DND-41 (cell line): ENCODE measurements around the gene MPP1.

Source experiments
- ATAC-seq: fragments of 200-7000 bp; cut with Tn5 transposase; 3 replicates; pipeline ENCODE4 v1.9.1; 2021; ENCODE audit warnings: low read depth; ENCODE audit not compliant: insufficient read depth
- DNase-seq: peaks from one replicate; pipeline ENCODE4 v3.0.0-alpha.2; 2020
- H2AFZ ChIP-seq: 2 replicates; pipeline ENCODE4 v1.6.0; 2012; ENCODE audit warnings: low read depth, low read length
- H3K27ac ChIP-seq: 2 replicates; pipeline ENCODE4 v1.5.1; 2012; ENCODE audit warnings: low read length, inconsistent platforms
- H3K27me3 ChIP-seq: fragments of 200-600 bp; sonication (generic); 2 replicates; pipeline ENCODE4 v1.6.0; 2012; ENCODE audit warnings: low read length, mild to moderate bottlenecking, inconsistent platforms; ENCODE audit not compliant: insufficient read depth, poor library complexity
- H3K36me3 ChIP-seq: 2 replicates; pipeline ENCODE4 v1.5.1; 2012; ENCODE audit warnings: low read length, inconsistent platforms; ENCODE audit not compliant: insufficient read depth
- H3K4me1 ChIP-seq: 2 replicates; pipeline ENCODE4 v1.5.1; 2012; ENCODE audit warnings: mild to moderate bottlenecking, low read length; ENCODE audit not compliant: insufficient read depth
- H3K4me2 ChIP-seq: 2 replicates; pipeline ENCODE4 v1.6.0; 2012; ENCODE audit warnings: mild to moderate bottlenecking, moderate library complexity, low read length, inconsistent platforms; ENCODE audit not compliant: insufficient read depth
- H3K4me3 ChIP-seq, 2 experiments: fragments of 200-600 bp in 1 of 2; shearing (Covaris generic) in 1 of 2; 2 replicates each; pipeline ENCODE4 v1.5.1; 2012 to 2016; ENCODE audit warnings: inconsistent platforms in 2 of 2, low read length in 2 of 2, mild to moderate bottlenecking in 2 of 2, low read depth in 1 of 2, moderate library complexity in 1 of 2
- H3K79me2 ChIP-seq: 2 replicates; pipeline ENCODE4 v1.6.0; 2012; ENCODE audit warnings: low read length, inconsistent platforms; ENCODE audit not compliant: insufficient read depth
- H3K9ac ChIP-seq: 2 replicates; pipeline ENCODE4 v1.6.0; 2012; ENCODE audit warnings: low read depth, mild to moderate bottlenecking, inconsistent platforms, low read length, moderate library complexity
- H3K9me3 ChIP-seq: 2 replicates; pipeline ENCODE4 v1.5.1; 2012; ENCODE audit warnings: low read length, moderate library complexity, mild to moderate bottlenecking, inconsistent platforms; ENCODE audit not compliant: insufficient read depth, severe bottlenecking
- H4K20me1 ChIP-seq: 2 replicates; pipeline ENCODE4 v1.6.0; 2012; ENCODE audit warnings: low read length; ENCODE audit not compliant: insufficient read depth
- EZH2 ChIP-seq: IDR thresholded peaks from 3 replicates; pipeline ENCODE4 v1.6.1; 2012; ENCODE audit warnings: borderline replicate concordance, low read depth, mild to moderate bottlenecking, moderate library complexity, low read length, inconsistent platforms; ENCODE audit not compliant: severe bottlenecking
- TF ChIP-seq, protein P1 (sequence below): IDR thresholded peaks from 2 replicates; pipeline ENCODE4 v1.5.1; 2012; ENCODE audit warnings: borderline replicate concordance, low read length, moderate library complexity, mild to moderate bottlenecking; ENCODE audit not compliant: poor library complexity, severe bottlenecking; ENCODE audit errors: extremely low read depth

Gene MPP1

DNA sequence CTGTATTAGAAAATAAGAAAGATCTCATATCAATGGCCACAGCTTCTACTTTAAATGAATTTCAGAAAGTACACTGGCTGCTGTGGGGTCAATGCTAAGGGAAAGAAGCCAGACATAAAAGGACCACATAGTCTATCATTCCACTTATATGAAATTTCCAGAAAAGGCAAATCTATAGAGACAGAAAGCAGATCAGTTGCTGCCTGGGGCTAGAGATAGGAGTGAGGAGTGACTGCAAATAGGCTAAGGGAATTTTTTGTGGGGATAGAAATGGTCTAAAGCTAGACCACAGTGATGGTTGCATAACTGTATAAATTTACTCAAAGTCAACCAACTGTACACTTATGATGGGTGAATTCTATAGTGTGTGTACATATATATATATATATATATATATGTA, 62.7 kb downstream of the MPP1 start:
- Histone ChIP-seq H3K27me3 (no peaks in the 10 kb centered on the region), H2AFZ (no peak overlapping the region), H3K4me1 (peaks cover 64% of the 10 kb centered on the region), H3K36me3 (0 out of 2 replicates have a peak, but pooled peaks cover 5% of the 10 kb centered on the region), H3K9me3 (peaks cover 3% of the 10 kb centered on the region), H3K9ac (no peak overlapping the region), H3K4me2 (no peak overlapping the region), H3K4me3 (no peak overlapping the region), H3K79me2 (peaks cover 97% of the 10 kb centered on the region), H4K20me1 (no peaks in the 10 kb centered on the region), H3K27ac (0 out of 2 replicates have a peak overlapping the region, but pooled peaks have one; percentile 44)
- no peak for TF ChIP-seq EZH2
- TF ChIP-seq, protein P1, sequence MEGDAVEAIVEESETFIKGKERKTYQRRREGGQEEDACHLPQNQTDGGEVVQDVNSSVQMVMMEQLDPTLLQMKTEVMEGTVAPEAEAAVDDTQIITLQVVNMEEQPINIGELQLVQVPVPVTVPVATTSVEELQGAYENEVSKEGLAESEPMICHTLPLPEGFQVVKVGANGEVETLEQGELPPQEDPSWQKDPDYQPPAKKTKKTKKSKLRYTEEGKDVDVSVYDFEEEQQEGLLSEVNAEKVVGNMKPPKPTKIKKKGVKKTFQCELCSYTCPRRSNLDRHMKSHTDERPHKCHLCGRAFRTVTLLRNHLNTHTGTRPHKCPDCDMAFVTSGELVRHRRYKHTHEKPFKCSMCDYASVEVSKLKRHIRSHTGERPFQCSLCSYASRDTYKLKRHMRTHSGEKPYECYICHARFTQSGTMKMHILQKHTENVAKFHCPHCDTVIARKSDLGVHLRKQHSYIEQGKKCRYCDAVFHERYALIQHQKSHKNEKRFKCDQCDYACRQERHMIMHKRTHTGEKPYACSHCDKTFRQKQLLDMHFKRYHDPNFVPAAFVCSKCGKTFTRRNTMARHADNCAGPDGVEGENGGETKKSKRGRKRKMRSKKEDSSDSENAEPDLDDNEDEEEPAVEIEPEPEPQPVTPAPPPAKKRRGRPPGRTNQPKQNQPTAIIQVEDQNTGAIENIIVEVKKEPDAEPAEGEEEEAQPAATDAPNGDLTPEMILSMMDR: no peak
- DNase-seq: no peak
- ATAC-seq: no peak

DNA sequence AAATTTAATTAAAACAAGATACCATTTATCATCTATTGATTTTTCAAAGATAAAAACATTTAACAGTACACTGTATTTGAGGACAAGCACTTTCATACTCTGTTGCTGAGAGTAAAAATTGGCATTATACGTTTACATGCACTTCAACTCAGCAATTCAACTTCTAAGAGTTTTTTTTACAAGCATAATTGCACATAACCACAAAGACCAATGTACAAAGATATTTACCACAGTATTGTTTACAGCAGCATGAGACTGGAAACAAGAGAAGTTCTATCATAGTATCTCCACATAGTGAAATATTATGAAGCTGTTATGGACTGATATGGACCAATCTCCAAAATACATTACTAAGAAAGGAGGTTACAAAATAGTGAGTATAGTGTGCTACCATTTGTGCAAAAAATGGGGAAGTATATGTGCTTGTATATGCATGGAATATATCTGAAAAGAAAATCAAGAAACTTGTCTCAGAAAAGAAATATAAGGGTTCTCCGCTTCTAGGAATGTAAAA, 65.3 kb downstream of the MPP1 start:
- Histone ChIP-seq H3K36me3 (peaks cover 5% of the 10 kb centered on the region; the same call in 1 of the 2 replicates), H3K4me3 (no peak overlapping the region), H3K9ac (peak overlapping the region; percentile 27; the same call in 1 of the 2 replicates), H3K9me3 (no peaks in the 10 kb centered on the region), H3K79me2 (peaks cover 98% of the 10 kb centered on the region), H3K27me3 (no peaks in the 10 kb centered on the region), H3K27ac (peak overlapping the region; percentile 96), H3K4me2 (peak overlapping the region; percentile 38; the same call in 1 of the 2 replicates), H4K20me1 (no peaks in the 10 kb centered on the region), H3K4me1 (peaks cover 78% of the 10 kb centered on the region), H2AFZ (no peak overlapping the region)
- DNase-seq (no peak), ATAC-seq (peak; percentile 61)
- TF ChIP-seq, protein P1: no peak
- TF ChIP-seq EZH2: no peak

DNA sequence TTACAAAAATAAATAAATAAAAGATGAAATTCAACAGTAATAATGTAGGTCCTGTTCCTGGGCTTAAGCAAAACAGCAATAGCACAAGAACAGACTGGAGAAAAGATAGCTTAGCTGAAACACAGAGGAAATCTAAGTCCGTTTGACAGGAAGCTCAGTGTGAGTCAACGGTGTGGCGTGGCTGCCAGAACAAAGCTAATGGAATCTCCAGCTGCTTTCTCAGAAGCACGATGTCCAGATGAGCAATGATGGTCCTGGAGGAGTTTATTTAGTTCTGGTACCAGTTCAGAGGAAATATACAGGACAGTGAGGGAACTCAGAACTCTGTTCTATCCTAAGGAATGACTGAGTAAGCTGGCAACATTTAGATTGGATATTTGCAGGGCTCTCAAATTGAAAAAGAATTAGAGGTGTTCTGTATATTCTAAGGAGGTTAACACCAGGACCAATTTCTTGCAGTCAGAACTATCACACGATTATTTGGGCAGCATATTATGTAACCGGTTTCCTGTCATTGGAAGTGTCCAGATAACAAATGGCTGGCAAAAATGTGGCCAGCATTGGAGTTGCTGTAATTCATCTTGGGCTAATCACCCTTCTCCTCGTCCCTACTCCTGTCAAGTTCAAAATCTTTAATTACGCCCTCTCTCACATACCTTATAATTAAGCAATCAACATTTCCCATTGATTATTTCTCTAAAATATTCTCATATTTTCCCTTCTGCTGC, 67.1 kb downstream of the MPP1 start:
- Histone ChIP-seq H2AFZ (peak overlapping the region; percentile 64), H3K27me3 (no peaks in the 10 kb centered on the region), H3K27ac (peak overlapping the region; percentile 96), H3K4me1 (peaks cover 94% of the 10 kb centered on the region), H3K36me3 (peaks cover 5% of the 10 kb centered on the region; the same call in 1 of the 2 replicates), H3K79me2 (peaks cover 87% of the 10 kb centered on the region), H3K4me3 (peak overlapping the region in 1 of 2 experiments; percentile 40; a peak in 2 of 4 replicates), H3K9me3 (no peaks in the 10 kb centered on the region), H3K9ac (peak overlapping the region; percentile 57), H4K20me1 (no peaks in the 10 kb centered on the region), H3K4me2 (peak overlapping the region; percentile 62)
- peak; percentile 53 for ATAC-seq
- peak; percentile 62 for DNase-seq
- TF ChIP-seq EZH2: no peak
- TF ChIP-seq, protein P1: no peak
